PFSK-1 (cell line): ENCODE data around the gene PREX1.

Experiments
- POLR2AphosphoS5 ChIP-seq: IDR thresholded peaks from 2 replicates; pipeline ENCODE4 v1.6.1; 2012; ENCODE audit warnings: low read depth, mild to moderate bottlenecking, control low read depth, low read length, moderate library complexity
- SIN3A ChIP-seq: IDR thresholded peaks from 2 replicates; pipeline ENCODE4 v1.6.1; 2012; ENCODE audit warnings: mild to moderate bottlenecking, low read length, moderate library complexity, borderline replicate concordance; ENCODE audit not compliant: insufficient read depth
- TAF1 ChIP-seq: IDR thresholded peaks from 2 replicates; pipeline ENCODE4 v1.6.1; 2012; ENCODE audit warnings: low read length, control low read depth, borderline replicate concordance; ENCODE audit not compliant: insufficient read depth

GRCh38 chr20:48772183-48772976 lies 55.4 kb downstream of the PREX1 start:
- TF ChIP-seq POLR2AphosphoS5: no peak
- TF ChIP-seq TAF1: no peak
- TF ChIP-seq SIN3A: no peak
